NCI-H345 (cell line): ENCODE measurements around the gene TRIM6.
"Not testable (repeated sequence)": the region's sequence is repeated elsewhere in the genome, so short reads cannot be mapped to it uniquely, and the experiment has no call there.

Source experiments
- DNase-seq: peaks from one replicate; lab custom pipeline; 2025; lab: John Stamatoyannopoulos, UW

TRIM6 gene

DNA sequence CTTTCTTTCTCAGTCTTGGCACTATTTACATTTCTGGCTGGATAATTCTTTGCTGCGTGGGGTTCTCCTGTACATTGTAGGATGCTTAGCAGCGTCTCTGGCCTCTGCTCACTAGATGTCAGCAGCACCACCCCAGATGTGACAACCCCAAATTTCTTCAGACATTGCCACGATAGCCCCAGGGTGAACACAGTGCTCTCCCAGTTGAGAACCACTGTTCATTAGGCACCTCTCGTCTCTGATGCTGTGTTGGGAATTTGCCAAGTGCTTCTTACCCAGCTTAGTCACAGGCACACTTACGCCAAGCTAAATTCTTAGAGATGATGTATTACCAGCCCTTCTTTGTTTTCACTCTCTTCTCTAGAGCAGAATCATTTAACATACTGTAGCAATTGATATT, 9.4 kb downstream of the TRIM6 start:
- peak; percentile 1 for DNase-seq

DNA sequence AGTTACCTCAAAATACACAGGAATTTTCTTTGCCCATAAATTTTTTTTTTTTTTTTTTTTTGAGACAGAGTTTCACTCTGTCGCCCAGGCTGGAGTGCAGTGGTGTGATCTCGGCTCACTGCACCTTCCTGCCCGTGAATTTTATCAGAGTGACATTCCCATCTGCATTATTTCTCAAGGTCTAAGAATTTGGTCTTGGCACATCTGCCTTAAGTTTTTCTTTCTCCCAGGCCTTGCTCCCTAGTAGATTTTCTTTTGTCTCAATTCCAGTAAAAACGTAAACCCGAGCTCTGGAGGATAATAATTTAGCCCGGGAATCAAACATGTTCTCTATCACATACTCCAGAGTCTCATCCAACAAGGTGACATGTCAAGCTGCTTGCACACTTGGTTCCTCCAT, 12.4 kb downstream of the TRIM6 start:
- DNase-seq, result no peak

DNA sequence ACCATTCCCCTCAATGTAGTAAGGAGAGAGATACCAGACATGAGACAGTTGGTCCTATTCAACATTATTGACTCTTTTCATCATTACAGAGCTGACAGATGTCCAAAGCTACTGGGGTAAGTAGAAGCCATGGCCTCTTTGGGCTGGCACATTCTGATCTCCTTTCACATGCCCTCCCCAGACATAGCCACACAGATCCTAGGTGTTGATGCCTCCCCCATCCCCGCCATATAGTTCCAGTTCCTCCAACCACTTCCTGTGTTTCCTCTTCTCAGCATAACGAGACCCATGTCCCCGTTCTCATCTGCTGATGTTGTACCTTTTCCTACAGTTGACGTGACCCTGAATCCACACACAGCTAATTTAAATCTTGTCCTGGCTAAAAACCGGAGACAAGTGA, 14.0 kb downstream of the TRIM6 start:
- DNase-seq, result no peak

DNA sequence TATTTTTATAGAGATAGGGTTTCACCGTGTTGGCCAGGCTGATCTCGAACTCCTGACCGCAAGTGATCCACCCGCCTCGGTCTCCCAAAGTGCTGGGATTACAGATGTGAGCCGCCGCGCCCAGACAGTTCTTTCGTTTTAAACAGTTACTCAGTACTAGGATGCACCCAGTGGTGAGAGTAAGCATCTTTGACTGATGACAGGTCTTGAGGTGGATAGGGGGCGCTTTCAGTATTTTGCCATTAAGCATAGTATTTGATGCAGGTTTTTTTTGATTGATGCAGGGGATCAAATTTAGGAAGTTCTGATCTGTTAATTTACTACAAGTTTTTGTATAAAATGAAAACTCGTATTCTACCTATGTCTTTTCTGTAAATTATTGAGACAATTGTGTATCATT, 15.2 kb downstream of the TRIM6 start:
- DNase-seq, result no peak

DNA sequence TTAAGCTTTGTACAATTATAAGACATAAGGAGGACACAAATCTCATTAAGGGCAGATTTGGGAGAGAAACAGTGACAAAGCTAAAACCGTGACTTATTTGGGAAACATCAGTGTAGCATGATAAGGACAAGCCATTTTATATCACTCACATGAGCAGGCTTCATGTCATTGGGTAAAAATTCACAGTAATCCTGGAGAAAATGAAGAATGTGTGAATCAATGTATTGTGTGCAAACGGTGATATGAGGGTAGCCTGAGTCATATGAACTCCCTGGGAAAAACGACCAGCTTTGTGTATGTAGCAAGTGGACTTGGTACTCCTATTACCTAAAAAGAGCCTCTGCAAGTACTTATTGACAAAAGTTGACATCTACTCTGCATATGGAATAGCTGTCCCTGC, 22.4 kb downstream of the TRIM6 start:
- no peak for DNase-seq

DNA sequence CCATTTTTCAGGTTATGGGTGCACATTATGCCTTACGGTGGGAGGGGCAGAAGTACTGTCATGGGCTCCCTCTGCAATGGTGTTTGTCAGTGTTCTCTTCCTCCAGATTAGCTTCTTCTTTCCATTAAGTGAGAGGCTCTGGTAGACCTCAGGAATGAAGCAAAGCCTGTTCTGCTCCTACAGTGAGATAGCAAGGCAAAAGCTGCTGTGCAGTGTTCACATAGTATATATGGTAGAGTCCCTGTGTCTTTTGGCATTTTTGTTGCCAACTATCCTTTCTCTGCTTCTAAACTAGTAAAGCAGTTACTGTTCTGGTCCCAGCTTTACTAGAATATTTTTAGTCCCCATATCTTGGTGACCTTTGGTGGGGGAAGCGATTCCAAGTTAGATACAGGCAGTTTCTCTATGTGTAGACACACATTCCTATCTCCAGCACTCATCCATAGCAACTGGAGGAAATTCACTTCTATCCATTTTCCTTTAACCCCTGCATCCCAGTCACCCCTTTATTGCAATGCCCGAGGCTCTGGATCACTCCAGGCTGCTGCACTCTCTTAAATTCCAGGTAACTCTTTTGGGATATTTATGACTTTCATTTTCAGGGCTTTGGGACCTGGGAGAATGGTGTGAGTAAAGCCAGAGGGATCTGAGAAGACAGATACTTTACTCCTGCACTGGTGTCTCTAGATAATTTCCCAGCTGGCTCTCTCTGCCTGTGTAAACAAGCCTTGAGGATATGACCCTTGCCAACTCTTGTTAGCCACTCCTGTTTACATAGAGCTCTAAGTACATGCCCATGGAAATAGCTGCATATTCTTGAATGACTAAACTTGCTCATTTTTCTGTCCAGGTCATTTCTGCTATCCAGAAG, 24.4 kb downstream of the TRIM6 start:
- DNase-seq, result no peak

DNA sequence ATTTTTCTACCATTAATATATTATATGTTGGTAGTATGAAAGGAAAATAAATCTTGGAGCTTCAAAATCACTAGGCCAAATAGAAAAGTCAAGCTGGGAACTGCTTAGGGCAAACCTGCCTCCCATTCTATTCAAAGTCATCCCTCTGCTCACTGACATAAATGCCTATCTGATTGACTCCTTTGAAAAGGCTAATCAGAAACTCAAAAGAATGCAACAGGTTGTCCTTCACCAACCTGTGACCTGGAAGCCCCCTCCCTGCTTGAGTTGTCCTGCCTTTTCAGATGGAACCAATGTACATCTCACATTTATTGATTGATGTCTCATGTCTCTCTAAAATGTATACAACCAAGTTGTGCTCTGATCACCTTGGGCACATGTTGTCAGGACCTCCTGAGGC, 25.1 kb downstream of the TRIM6 start:
- no peak for DNase-seq

DNA sequence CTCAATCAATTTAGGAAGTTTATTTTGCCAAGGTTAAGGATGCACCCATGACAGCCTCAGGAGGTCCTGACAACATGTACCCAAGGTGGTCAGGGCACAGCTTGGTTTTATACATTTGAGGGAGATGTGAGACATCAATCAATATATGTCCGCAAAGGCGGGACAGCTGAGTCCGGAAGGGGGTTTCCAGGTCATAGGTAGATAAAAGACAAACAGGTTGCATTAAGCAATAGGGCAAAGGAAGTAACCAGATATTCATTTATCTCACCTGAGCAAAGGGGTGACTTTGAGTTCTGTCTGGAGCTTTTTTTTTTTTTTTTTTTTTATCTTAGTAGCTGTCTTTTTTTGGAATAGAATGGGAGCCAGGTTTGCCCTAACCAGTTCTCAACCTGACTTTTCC, 26.4 kb downstream of the TRIM6 start:
- DNase-seq, result no peak

DNA sequence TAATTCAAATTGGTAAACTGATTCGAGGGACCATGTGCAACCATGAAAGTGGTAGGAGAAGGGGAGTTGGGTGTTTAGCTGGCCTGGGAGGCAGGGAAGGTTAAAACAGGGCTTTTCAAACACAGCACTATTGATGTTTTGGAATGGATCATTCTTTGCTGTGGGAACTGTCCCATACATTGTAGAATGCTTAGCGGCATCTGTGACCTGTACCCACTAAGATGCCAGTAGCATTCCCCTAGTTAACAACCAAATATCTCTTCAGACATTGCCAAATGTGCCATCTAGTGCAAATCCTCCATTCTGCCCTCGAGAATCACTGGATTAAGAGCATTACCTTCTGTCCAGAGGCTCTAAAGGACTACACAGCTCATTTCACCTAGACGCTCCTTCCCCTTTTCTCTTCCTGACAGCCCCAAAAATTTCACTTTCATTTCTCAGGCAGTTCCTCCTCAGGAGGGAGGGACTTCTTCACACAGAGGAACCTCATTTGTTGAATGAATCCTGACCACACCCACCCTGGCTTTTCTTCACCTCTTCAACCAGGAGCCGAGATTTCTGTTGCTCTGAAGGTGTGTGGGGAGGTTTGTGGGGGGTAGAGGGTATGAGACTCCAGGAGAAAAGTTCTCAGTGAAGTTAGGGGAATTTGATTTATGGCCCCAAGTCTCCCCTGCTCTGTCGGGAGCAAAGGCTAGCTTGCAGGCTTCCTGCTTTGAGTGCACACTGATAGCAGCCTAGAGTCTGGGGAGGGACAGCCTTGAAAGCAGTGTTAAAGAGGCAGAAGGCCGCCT, 28.2 kb downstream of the TRIM6 start, which contains the start of gene TRIM34:
Gene TRIM34, plus strand, starts transcription at position 513 of the 791 bp plus-strand sequence. CDS start 7,331 bp downstream, outside the sequence.
- DNase-seq, result no peak

DNA sequence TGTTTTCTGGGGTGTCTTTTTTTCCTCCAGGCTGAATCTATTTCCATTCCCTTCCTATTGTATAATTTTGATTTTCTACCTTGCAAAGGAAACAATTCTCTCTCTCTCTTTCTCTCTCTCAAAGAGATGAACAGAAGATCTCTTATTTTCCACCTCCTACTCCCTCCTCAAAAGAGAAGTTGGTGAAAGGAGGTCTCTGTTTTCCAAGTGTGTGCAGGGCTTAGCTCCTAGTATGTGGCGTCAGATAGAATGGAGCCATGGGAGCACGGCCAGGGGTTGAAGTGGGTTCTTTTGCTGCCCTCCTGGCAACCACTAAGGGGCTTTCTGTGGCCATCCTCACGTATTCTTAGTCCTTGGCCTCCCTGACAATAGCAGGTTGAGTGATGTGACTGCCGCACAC, 28.8 kb downstream of the TRIM6 start:
- no peak for DNase-seq

DNA sequence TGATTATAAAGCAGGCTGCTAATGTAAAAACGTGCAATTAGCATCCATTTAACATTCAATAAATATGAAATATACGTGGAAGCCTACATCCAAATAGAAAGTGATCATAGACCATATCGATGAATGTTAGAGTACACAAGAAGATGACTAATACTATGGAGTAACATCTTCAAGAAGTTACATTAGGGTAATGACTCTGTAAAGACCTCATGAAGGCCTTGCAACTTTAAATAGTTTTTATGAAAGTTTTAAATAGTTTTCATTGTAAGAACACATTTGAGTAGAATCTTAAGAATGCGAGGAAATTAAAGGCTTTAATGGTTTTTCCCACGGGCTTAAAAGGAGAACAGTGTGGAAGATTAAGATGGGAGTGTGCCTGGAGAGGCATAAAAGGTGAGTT, 29.8 kb downstream of the TRIM6 start:
- no peak for DNase-seq

DNA sequence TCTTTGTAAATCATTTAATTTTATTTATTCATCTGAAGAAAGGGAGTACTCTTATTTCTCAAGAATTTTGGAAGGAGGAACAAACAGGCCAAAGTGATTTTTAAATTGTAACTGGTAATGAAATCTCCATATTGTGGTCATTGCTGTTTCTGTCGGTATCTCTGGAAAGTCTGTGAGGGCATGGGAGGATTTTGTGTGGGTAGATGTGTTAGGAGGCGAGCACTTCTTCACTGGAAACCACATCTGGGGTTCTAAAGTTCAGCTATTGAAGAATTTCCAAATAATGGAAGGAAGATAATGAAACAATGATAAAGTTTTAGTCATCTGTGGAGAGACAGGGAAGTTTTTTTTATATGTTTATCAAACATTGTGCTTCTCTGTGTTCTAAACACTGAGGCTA, 35.0 kb downstream of the TRIM6 start:
- no peak for DNase-seq

DNA sequence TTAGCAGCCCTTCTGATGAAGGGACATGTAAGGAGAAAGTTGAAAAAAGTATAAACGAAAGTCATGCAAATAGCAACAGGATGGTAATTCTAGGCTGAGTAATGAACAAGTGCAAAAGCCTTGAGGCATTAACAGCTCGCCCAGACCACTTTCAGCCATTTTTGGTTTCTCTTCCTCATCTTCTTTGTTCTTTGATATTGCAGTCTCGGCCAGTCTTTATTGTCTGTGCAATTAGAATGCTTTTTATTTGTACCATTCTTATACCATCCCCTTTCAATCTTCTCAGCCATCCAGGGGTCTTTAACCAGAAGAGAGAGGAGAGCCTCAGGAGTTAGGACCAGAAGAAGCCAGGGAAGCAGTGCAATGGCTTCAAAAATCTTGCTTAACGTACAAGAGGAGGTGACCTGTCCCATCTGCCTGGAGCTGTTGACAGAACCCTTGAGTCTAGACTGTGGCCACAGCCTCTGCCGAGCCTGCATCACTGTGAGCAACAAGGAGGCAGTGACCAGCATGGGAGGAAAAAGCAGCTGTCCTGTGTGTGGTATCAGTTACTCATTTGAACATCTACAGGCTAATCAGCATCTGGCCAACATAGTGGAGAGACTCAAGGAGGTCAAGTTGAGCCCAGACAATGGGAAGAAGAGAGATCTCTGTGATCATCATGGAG, 35.7 kb downstream of the TRIM6 start:
- no peak for DNase-seq

DNA sequence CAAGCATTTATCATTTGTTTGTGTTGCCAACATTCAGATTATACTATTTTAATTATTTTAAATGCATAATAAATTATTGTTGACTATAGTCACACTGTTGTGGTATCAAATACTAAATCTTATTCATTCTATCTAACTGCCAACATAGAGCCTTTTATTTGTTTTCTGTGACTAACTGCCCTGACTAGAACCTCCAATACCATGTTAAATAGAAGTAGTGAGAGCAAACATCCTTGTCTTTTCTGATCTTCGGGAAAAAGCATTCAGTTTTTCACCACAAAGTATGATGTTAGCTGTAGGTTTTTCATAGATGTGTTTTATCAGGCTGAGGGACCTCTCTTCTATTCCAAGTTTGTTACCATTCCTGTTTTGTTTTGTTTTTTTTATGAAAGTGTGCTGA, 43.5 kb downstream of the TRIM6 start:
- DNase-seq, result no peak

DNA sequence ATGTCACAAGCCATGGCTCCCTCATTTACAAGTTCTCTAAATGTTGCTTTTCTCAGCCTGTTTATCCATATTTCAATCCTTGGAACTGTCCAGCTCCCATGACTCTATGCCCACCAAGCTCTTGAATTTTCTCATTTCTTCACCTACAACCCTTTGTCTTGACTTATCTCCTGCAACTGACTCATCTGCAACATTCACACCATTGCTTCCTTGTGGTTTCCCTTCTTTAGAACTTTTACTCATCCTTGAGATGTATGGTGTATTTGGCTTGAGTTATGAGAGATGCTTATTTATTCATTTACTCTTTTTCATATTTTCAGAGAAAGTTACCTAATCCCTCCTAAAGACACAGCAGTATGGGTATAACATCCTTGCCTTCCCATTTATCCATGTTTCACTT, 47.1 kb downstream of the TRIM6 start:
- DNase-seq, result no peak

DNA sequence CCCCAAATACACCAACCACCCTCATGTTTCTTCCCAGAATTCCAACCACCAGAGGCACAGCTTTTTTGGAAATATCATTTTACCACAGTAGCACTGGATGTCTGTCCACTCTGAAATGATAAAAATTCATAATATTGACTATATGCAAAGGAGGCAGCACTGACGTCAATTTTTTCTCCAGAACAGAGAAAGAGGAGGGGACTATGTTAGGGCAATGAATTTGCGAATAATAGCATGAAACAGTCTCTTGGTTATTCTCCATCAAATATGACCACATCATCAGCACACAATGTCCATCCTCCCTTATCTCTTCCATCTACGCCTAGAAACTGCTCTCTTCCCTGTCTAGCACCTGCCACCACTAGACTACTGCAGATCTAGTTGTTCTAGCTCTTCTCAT, 49.7 kb downstream of the TRIM6 start:
- DNase-seq, result no peak

DNA sequence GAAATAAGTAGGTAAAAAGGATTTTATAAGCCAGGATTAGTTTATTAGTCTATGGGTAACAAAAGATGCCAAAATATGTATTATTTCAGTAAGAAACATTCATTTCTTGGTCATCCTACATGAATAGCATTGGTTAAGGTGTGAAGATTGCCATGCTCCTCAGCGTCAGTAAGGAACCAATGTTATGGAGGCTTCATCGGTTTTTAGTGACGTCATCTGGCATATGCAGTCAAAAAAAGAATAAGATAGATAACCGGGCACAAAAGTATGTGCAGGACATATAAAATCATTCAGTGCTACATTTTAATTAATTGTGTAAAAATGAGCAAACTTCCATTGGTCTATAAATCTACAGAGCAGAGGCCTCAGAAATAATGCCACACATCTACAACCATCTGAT, 59.0 kb downstream of the TRIM6 start:
- DNase-seq, result no peak

DNA sequence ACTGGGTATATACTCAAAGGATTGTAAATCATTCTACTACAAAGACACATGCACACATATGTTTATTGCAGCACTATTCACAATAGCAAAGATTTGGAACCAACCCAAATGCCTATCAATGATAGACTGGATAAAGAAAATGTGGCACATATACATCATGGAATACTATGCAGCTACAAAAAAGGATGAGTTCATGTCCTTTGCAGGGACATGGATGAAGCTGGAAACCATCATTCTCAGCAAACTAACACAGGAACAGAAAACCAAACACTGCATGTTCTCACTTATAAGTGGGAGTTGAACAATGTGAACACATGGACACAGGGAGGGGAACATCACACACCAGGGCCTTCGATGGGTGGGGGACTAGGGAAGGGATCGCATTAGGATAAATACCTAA, 60.5 kb downstream of the TRIM6 start:
- DNase-seq, result not testable (repeated sequence)

DNA sequence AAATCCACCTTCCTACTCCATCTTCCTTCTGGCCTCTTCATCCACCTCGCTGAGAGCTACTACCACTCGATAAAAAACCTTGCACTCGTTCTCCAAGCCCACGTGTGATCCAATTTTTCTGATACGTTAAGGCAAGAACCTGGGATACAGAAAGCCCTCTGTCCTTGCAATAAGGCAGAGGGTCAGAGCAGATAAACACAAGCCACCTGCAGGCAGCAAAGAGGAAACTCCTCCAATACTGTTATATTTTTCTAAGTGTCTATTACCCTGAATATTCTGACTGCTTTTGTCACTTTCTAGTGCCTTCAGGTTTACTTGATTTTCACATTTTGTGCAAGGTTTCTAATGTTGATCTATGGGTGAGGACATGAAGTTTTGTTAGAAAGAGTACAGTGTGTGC, 61.9 kb downstream of the TRIM6 start:
- no peak for DNase-seq
